Keratinocyte (primary cell): ENCODE results near the gene SERINC1. TPM values are rescaled to one million over a fixed set of nuclear protein-coding genes. Genes with fewer than 3 reads are reported as not detected.

ENCODE experiments used
- DNase-seq: peaks from one replicate; pipeline ENCODE4 v3.0.0-alpha.2; 2011; ENCODE audit warnings: low read depth, missing footprints, low spot score
- FAIRE-seq: peaks from 2 replicates; lab custom pipeline; 2011; peaks lifted over from hg19 to GRCh38; lab: Jason Lieb, UNC
- H2AFZ ChIP-seq: 2 replicates; pipeline ENCODE4 v1.6.0; 2012; ENCODE audit warnings: low read length, control low read depth, inconsistent platforms; ENCODE audit not compliant: control insufficient read depth
- H3K27ac ChIP-seq: 2 replicates; pipeline ENCODE4 v1.5.1; 2011; ENCODE audit warnings: low read length; ENCODE audit not compliant: control insufficient read depth, insufficient read depth
- H3K27me3 ChIP-seq: 3 replicates; pipeline ENCODE4 v1.6.0; 2011; ENCODE audit warnings: low read length; ENCODE audit not compliant: control insufficient read depth, insufficient read depth; ENCODE audit errors: extremely low read depth
- H3K36me3 ChIP-seq, 2 experiments: 2 replicates in 1 of 2; 3 replicates in 1 of 2; pipeline ENCODE4 v1.5.1; 2011; ENCODE audit warnings: low read length in 2 of 2, mild to moderate bottlenecking in 1 of 2; ENCODE audit not compliant: control insufficient read depth in 2 of 2, insufficient read depth in 2 of 2; ENCODE audit errors: extremely low read depth in 1 of 2
- H3K4me1 ChIP-seq: 3 replicates; pipeline ENCODE4 v1.5.1; 2011; ENCODE audit warnings: low read length; ENCODE audit not compliant: control insufficient read depth, insufficient read depth; ENCODE audit errors: extremely low read depth
- H3K4me2 ChIP-seq: 3 replicates; pipeline ENCODE4 v1.6.0; 2011; ENCODE audit warnings: low read depth, low read length; ENCODE audit not compliant: control insufficient read depth, insufficient read depth; ENCODE audit errors: extremely low read depth
- H3K4me3 ChIP-seq, 3 experiments: fragments of 200-600 bp in 1 of 3; sonication (generic) in 1 of 3; 2 replicates in 2 of 3; 3 replicates in 1 of 3; pipeline ENCODE4 v1.5.1; 2011 to 2016; ENCODE audit warnings: low read length in 3 of 3, mild to moderate bottlenecking in 3 of 3, control low read depth in 2 of 3, inconsistent platforms in 1 of 3, low read depth in 1 of 3, mixed read lengths in 1 of 3, mixed run types in 1 of 3, moderate library complexity in 1 of 3; ENCODE audit not compliant: control insufficient read depth in 2 of 3, insufficient read depth in 2 of 3; ENCODE audit errors: extremely low read depth in 1 of 3
- H3K79me2 ChIP-seq: 2 replicates; pipeline ENCODE4 v1.6.0; 2012; ENCODE audit warnings: low read length; ENCODE audit not compliant: control insufficient read depth, insufficient read depth
- H3K9ac ChIP-seq: 3 replicates; pipeline ENCODE4 v1.6.0; 2011; ENCODE audit warnings: low read length; ENCODE audit not compliant: control insufficient read depth, insufficient read depth; ENCODE audit errors: extremely low read depth
- H3K9me1 ChIP-seq: 3 replicates; pipeline ENCODE4 v1.6.0; 2011; ENCODE audit warnings: low read length; ENCODE audit not compliant: control insufficient read depth, insufficient read depth; ENCODE audit errors: extremely low read depth
- H3K9me3 ChIP-seq: 2 replicates; pipeline ENCODE4 v1.5.1; 2012; ENCODE audit warnings: low read depth, low read length; ENCODE audit not compliant: control insufficient read depth
- H4K20me1 ChIP-seq: 3 replicates; pipeline ENCODE4 v1.6.0; 2011; ENCODE audit warnings: low read length; ENCODE audit not compliant: control insufficient read depth, insufficient read depth; ENCODE audit errors: extremely low read depth
- EZH2 ChIP-seq: IDR thresholded peaks from one replicate; pipeline ENCODE4 v1.6.1; 2012; ENCODE audit warnings: inconsistent platforms, mild to moderate bottlenecking, low read length, moderate library complexity
- dilution Hi-C: fragments of 300-500 bp; cut with MboI; formaldehyde crosslinking; loops from one replicate; pipeline ENCODE4 v1.7.0; 2020; ENCODE audit warnings: low sequenced_read_pairs; ENCODE audit not compliant: extremely low pct_ligation_motif_present
- polyA plus RNA-seq, 5 experiments: library from polyadenylated mRNA; depleted of rRNA in 3 of 5; stranded (reverse) in 3 of 5; stranded (forward) in 1 of 5; unstranded in 1 of 5; fragments of >200 nt; gene quantifications; 1 replicate in 1 of 5; 2 replicates in 3 of 5; 3 replicates in 1 of 5; pipeline versions ENCODE4 v1.2.1 to v1.2.3, GENCODE V29; 2011 to 2012; ENCODE audit warnings: missing spikeins in 2 of 5, low read depth in 1 of 5, low replicate concordance in 1 of 5
- TF ChIP-seq, protein P1 (sequence below), 3 experiments: IDR thresholded peaks in 1 of 3; conservative IDR thresholded peaks in 1 of 3; optimal IDR thresholded peaks in 1 of 3; 2 replicates in 2 of 3; 3 replicates in 1 of 3; pipeline versions ENCODE3 to v1.5.1; 2011; ENCODE audit warnings: low read length in 3 of 3, mild to moderate bottlenecking in 3 of 3, moderate library complexity in 2 of 3, control low read depth in 1 of 3, inconsistent platforms in 1 of 3; ENCODE audit not compliant: insufficient read depth in 2 of 3; ENCODE audit errors: extremely low read depth in 1 of 3

SERINC1 gene
- polyA plus RNA-seq, 1 donor (not counting 4 experiments of a cell fraction or from before 2014, with no cell fraction given) = 116 TPM

GRCh38 chr6:122449069-122449468, 22.5 kb downstream of the SERINC1 start:
- no peak overlapping the region for H3K27ac ChIP-seq
- TF ChIP-seq, protein P1, sequence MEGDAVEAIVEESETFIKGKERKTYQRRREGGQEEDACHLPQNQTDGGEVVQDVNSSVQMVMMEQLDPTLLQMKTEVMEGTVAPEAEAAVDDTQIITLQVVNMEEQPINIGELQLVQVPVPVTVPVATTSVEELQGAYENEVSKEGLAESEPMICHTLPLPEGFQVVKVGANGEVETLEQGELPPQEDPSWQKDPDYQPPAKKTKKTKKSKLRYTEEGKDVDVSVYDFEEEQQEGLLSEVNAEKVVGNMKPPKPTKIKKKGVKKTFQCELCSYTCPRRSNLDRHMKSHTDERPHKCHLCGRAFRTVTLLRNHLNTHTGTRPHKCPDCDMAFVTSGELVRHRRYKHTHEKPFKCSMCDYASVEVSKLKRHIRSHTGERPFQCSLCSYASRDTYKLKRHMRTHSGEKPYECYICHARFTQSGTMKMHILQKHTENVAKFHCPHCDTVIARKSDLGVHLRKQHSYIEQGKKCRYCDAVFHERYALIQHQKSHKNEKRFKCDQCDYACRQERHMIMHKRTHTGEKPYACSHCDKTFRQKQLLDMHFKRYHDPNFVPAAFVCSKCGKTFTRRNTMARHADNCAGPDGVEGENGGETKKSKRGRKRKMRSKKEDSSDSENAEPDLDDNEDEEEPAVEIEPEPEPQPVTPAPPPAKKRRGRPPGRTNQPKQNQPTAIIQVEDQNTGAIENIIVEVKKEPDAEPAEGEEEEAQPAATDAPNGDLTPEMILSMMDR (optimal IDR thresholded peaks at IDR 0.05 in 1 of 3, IDR thresholded peaks at IDR 0.05 in 1 of 3, conservative IDR thresholded peaks at IDR 0.05 in 1 of 3; ENCODE audit: extremely low read depth in 1 of 3, insufficient read depth in 2 of 3, low read length in 3 of 3) = no peak
- no peak for TF ChIP-seq EZH2
- dilution Hi-C loops = no loop called here
- H3K4me1 ChIP-seq = no peaks in the 10 kb centered on the region
- H4K20me1 ChIP-seq = no peaks in the 10 kb centered on the region
- FAIRE-seq (no peak), DNase-seq (no peak)
- no peak overlapping the region for H3K4me2 ChIP-seq
- H3K9ac ChIP-seq = no peak overlapping the region
- no peaks in the 10 kb centered on the region for H3K27me3 ChIP-seq
- no peaks in the 10 kb centered on the region for H3K9me3 ChIP-seq
- no peaks in the 10 kb centered on the region for H3K9me1 ChIP-seq
- no peak overlapping the region for H2AFZ ChIP-seq
- peaks cover 10 to 11% of the 10 kb centered on the region in 2 experiments for H3K36me3 ChIP-seq
- H3K79me2 ChIP-seq = no peaks in the 10 kb centered on the region
- H3K4me3 ChIP-seq = no peak overlapping the region

GRCh38 chr6:122445274-122445673, 26.3 kb downstream of the SERINC1 start:
- no peak overlapping the region for H3K4me2 ChIP-seq
- DNase-seq (no peak), FAIRE-seq (no peak)
- H3K36me3 ChIP-seq = peaks cover 7 to 8% of the 10 kb centered on the region in 2 experiments
- H3K27me3 ChIP-seq = no peaks in the 10 kb centered on the region
- no peaks in the 10 kb centered on the region for H3K9me3 ChIP-seq
- no peaks in the 10 kb centered on the region for H3K79me2 ChIP-seq
- H3K4me3 ChIP-seq = no peak overlapping the region
- no peaks in the 10 kb centered on the region for H4K20me1 ChIP-seq
- no peak overlapping the region for H3K27ac ChIP-seq
- H2AFZ ChIP-seq = no peak overlapping the region
- H3K4me1 ChIP-seq = no peaks in the 10 kb centered on the region
- dilution Hi-C loops = no loop called here
- H3K9ac ChIP-seq = no peak overlapping the region
- TF ChIP-seq, protein P1 (optimal IDR thresholded peaks at IDR 0.05 in 1 of 3, IDR thresholded peaks at IDR 0.05 in 1 of 3, conservative IDR thresholded peaks at IDR 0.05 in 1 of 3; ENCODE audit: extremely low read depth in 1 of 3, insufficient read depth in 2 of 3, low read length in 3 of 3) = no peak
- TF ChIP-seq EZH2 = no peak
- no peaks in the 10 kb centered on the region for H3K9me1 ChIP-seq
